Measurements from ENCODE around the gene LEMD1.

The LEMD1 gene

GRCh38 chr1:205353612-205354011 is 68.2 kb downstream of the LEMD1 start:
- DNase-seq: no peak

- DNase-seq: no peak
These were observed 68.7 kb downstream of the LEMD1 start for GRCh38 chr1:205353191-205353590.

- peak; percentile 86 to 99 (median 96) for DNase-seq
These were observed 69.7 kb downstream of the LEMD1 start for GRCh38 chr1:205351984-205352713.

GRCh38 chr1:205350691-205351141 is 71.1 kb downstream of the LEMD1 start:
- peak; percentile 44 to 73 (median 64) for DNase-seq

GRCh38 chr1:205350124-205350523 is 71.7 kb downstream of the LEMD1 start:
- DNase-seq: no peak

GRCh38 chr1:205348554-205349487 is 73.0 kb downstream of the LEMD1 start:
- DNase-seq: no peak

- DNase-seq: peak; percentile 27 to 92 (median 64)
These were observed 74.8 kb downstream of the LEMD1 start for GRCh38 chr1:205346956-205347574.

- no peak for DNase-seq
These were observed 76.1 kb downstream of the LEMD1 start for GRCh38 chr1:205345761-205346160.

- peak; percentile 71 to 85 (median 75) for DNase-seq
These were observed 77.6 kb downstream of the LEMD1 start for GRCh38 chr1:205344066-205344928.

- peak in 1 of 3 experiments; percentile 32 for DNase-seq
These were observed 78.3 kb downstream of the LEMD1 start for GRCh38 chr1:205343431-205344065.

- DNase-seq: no peak
These were observed 78.9 kb downstream of the LEMD1 start for GRCh38 chr1:205342986-205343385.

GRCh38 chr1:205340676-205341075 is 81.2 kb downstream of the LEMD1 start:
- DNase-seq: no peak

GRCh38 chr1:205339717-205340116 is 82.1 kb downstream of the LEMD1 start:
- DNase-seq: no peak

GRCh38 chr1:205339197-205339702 is 82.6 kb downstream of the LEMD1 start:
- DNase-seq: no peak

GRCh38 chr1:205338011-205338410 is 83.8 kb downstream of the LEMD1 start:
- no peak for DNase-seq

- DNase-seq: no peak
These were observed 84.4 kb downstream of the LEMD1 start for GRCh38 chr1:205337481-205337880.

- peak; percentile 78 to 96 (median 92) for DNase-seq
These were observed 86.2 kb downstream of the LEMD1 start for GRCh38 chr1:205335692-205336091.

- DNase-seq: no peak
These were observed 89.7 kb downstream of the LEMD1 start for GRCh38 chr1:205332015-205332791.

All from NCI-H1417 (cell line).